ENCODE data around the gene GRM4.
A peak's percentile ranks its signal among the peaks of the same experiment; 100 is the strongest.

GRM4 gene

DNA sequence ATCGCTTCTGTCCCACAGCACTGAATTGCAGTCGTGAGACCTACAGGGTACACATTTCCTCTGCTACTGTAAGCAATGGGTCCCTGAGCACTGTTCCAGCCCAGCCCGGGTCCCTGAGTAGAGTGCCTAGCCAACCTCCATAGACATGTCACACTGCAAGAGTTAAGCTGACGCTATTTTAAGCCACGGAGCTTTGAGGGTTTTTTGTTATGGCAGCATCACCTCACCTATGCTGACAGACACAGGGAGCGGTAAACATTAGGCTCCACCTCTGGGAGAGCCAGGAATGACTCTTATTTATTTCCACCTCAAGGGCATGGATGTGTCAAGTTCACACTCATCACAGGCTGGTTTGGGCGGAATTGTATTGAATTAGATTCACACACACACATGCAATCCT lies 45.1 kb downstream of the GRM4 start:
- no peak for DNase-seq
- no peak for TF ChIP-seq CTCF (IDR thresholded peaks at IDR 0.05; ENCODE audit: low read depth, low read length)
- H3K36me3 ChIP-seq, result peaks cover 8% of the 10 kb centered on the region
- H3K27ac ChIP-seq, result peak overlapping the region; percentile 69
- H3K9me3 ChIP-seq (ENCODE audit: severe bottlenecking), result peaks cover 3% of the 10 kb centered on the region
- no peak overlapping the region for H3K4me3 ChIP-seq (ENCODE audit: low read depth, low read length)
- H3K27me3 ChIP-seq (ENCODE audit: insufficient read depth, low read depth, severe bottlenecking), result no peaks in the 10 kb centered on the region

DNA sequence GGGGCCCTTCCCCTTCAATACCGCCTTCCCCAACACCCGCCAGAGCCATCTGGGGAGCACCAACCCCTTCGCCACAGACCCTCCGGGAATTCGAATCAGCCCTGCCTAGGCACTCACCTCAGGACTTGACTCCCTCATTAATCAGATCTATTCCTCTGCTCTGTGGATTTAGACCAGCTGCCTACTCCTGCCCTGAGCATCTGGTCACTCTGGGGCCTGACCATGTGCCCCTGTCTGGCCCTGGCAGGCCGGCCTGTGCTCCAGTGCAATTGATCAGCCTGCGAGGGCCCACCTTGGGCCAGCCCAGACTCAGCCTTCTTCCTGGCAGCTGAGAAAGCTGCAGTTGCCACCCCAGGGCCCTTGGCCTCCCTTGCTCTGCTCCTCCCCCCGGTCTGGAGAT lies 46.0 kb downstream of the GRM4 start:
- H3K4me3 ChIP-seq (ENCODE audit: low read depth, low read length), result no peak overlapping the region
- peak overlapping the region; percentile 69 for H3K27ac ChIP-seq
- no peaks in the 10 kb centered on the region for H3K27me3 ChIP-seq (ENCODE audit: insufficient read depth, low read depth, severe bottlenecking)
- no peak for TF ChIP-seq CTCF (IDR thresholded peaks at IDR 0.05; ENCODE audit: low read depth, low read length)
- peak; percentile 83 for DNase-seq
- peaks cover 8% of the 10 kb centered on the region for H3K36me3 ChIP-seq
- H3K9me3 ChIP-seq (ENCODE audit: severe bottlenecking), result peaks cover 3% of the 10 kb centered on the region

DNA sequence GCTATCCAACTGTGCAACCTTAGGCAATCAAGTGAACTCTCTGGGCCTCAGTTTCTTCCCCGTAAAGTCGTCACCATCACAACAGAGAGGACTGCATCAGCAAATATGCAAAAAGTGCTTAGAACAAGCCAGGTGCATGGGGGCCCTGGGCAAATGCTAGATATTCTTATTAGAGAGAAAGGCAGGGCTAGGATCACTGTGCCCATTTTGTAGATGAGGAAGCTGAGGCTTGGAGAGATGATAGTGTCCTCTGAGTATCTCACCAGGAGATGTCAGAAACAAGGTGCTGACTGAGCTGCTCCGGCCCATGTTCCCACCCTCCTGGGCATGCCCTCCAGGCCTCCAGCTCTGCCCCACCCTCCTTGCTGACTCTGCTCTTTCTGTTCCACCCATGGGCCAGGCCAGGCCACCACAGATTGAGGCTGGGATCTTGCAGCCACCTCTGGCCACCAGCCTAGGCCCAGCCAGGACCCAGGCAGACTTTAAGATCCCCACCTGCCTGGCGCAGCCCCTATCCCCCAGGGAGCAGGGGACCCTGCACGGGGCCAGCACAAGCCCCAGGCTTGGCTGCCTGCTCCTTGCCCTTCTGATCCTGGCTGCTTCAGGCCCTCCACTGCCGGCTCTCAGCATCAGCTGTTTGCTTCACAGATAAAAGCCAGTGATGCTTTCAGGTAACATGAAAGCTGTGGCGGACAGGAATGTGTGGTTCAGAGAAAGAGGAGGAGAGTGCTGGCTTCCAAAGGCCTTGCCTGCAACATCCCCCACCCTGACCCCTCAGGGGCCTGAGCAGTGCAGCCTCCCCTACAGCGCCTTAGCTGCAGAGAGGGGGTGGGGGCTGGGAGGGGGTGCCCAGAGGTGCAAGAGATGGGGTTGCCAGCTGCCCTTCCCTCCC lies 47.6 kb downstream of the GRM4 start:
- H3K9me3 ChIP-seq (ENCODE audit: severe bottlenecking), result peaks cover 3% of the 10 kb centered on the region
- peaks cover 8% of the 10 kb centered on the region for H3K36me3 ChIP-seq
- no peak overlapping the region for H3K4me3 ChIP-seq (ENCODE audit: low read depth, low read length)
- TF ChIP-seq CTCF (IDR thresholded peaks at IDR 0.05; ENCODE audit: low read depth, low read length), result no peak
- no peak for DNase-seq
- H3K27me3 ChIP-seq (ENCODE audit: insufficient read depth, low read depth, severe bottlenecking), result no peaks in the 10 kb centered on the region
- H3K27ac ChIP-seq, result peak overlapping the region; percentile 69

DNA sequence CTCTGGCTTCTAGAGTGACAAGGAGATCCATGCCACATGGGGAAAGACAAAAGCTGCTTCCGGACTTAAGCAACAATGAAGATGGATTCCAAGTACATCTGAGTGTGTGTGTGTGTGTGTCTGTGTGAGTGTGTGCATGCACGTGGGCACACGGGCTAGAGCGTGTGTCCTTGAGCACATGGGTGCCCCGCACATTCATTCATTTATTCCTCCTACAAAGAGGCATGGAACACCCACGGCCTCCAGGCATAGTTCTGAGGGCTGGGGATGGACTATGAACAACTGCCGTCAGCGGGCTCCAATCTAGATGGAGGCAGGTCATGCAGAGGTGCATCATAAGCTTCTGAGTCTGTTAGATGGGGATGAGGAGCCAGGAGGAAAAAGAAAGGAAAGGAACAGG lies 49.1 kb downstream of the GRM4 start:
- no peak for TF ChIP-seq CTCF (IDR thresholded peaks at IDR 0.05; ENCODE audit: low read depth, low read length)
- no peaks in the 10 kb centered on the region for H3K27me3 ChIP-seq (ENCODE audit: insufficient read depth, low read depth, severe bottlenecking)
- H3K9me3 ChIP-seq (ENCODE audit: severe bottlenecking), result peaks cover 3% of the 10 kb centered on the region
- H3K4me3 ChIP-seq (ENCODE audit: low read depth, low read length), result no peak overlapping the region
- H3K27ac ChIP-seq, result no peak overlapping the region
- peaks cover 8% of the 10 kb centered on the region for H3K36me3 ChIP-seq
- no peak for DNase-seq

DNA sequence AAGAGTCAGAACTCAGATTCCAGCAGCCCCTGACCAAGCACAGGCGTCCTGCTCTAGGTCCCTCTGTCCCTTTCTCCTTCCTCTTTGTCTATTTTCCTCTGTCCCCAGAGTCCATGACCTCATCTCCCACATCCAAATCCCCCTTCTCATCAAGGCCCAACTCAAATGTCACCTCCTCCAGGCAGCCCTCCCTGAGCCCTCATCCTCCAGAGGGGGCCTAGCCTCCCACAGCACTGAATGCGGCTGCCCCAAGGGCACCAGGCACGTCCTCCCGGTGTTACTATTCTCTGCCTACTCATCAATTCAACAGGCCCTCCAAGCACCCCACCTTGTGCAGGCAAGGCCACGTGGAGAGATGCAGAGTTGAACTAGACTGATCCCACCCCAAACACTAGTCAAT lies 49.7 kb downstream of the GRM4 start:
- no peak for TF ChIP-seq CTCF (IDR thresholded peaks at IDR 0.05; ENCODE audit: low read depth, low read length)

More for the DNA sequence above, 49.7 kb downstream of the GRM4 start:
- Histone ChIP-seq H3K4me3 (ENCODE audit: low read depth, low read length) (no peak overlapping the region), H3K36me3 (peaks cover 12% of the 10 kb centered on the region), H3K9me3 (ENCODE audit: severe bottlenecking) (peaks cover 3% of the 10 kb centered on the region), H3K27ac (no peak overlapping the region; the same call in 1 of the 2 replicates), H3K27me3 (ENCODE audit: insufficient read depth, low read depth, severe bottlenecking) (no peaks in the 10 kb centered on the region)
- DNase-seq, result no peak
